Measurements from ENCODE around the gene RBPJL. TPM values are rescaled to one million over a fixed set of nuclear protein-coding genes. Genes with fewer than 3 reads are reported as not detected.
A peak's percentile ranks its signal among the peaks of the same experiment; 100 is the strongest.

The RBPJL gene
- total and polyA plus RNA-seq, 2 of the 13 experiments (the other 11 are each of a cell fraction or from before 2014, with no cell fraction given), result not detected

- TF ChIP-seq ZNF570 (CRISPR knock-in tag; IDR thresholded peaks at IDR 0.05; ENCODE audit: borderline replicate concordance) (no peak), MBNL3 (CRISPR knock-in tag; conservative IDR thresholded peaks at IDR 0.05) (no peak), ZNF816 (CRISPR knock-in tag; IDR thresholded peaks at IDR 0.05; ENCODE audit: borderline replicate concordance) (no peak), ZNF230 (CRISPR knock-in tag; IDR thresholded peaks at IDR 0.05) (0 out of 2 replicates have a peak, but pooled peaks have one; percentile 69), ZNF205 (CRISPR knock-in tag; IDR thresholded peaks at IDR 0.05) (no peak), HDAC2 (CRISPR knock-in tag; IDR thresholded peaks at IDR 0.05) (0 out of 2 replicates have a peak, but pooled peaks have one; percentile 1), MYPOP (CRISPR knock-in tag; IDR thresholded peaks at IDR 0.05) (no peak), ZNF335 (CRISPR knock-in tag; IDR thresholded peaks at IDR 0.05) (no peak), HNF4G (IDR thresholded peaks at IDR 0.05; ENCODE audit: borderline replicate concordance, low read depth, low read length) (peak; percentile 18; the same call in 1 of the 2 replicates), HNF4G (CRISPR knock-in tag; IDR thresholded peaks at IDR 0.05; ENCODE audit: borderline replicate concordance, low read depth) (no peak; the same call in 1 of the 2 replicates), MAZ (IDR thresholded peaks at IDR 0.05; ENCODE audit: borderline replicate concordance, low read depth, low read length) (no peak), MAZ (CRISPR knock-in tag; IDR thresholded peaks at IDR 0.05; ENCODE audit: low read depth) (no peak; the same call in 1 of the 2 replicates), ELF3 (CRISPR knock-in tag; IDR thresholded peaks at IDR 0.05) (no peak), ZNF34 (CRISPR knock-in tag; IDR thresholded peaks at IDR 0.05; ENCODE audit: borderline replicate concordance) (no peak), NR1H2 (CRISPR knock-in tag; IDR thresholded peaks at IDR 0.05; ENCODE audit: borderline replicate concordance, low read depth) (no peak), TOE1 (CRISPR knock-in tag; IDR thresholded peaks at IDR 0.05) (no peak), MXD1 (CRISPR knock-in tag; IDR thresholded peaks at IDR 0.05) (no peak), FOXP4 (CRISPR knock-in tag; IDR thresholded peaks at IDR 0.05) (no peak), KAT2B (IDR thresholded peaks at IDR 0.05; ENCODE audit: borderline replicate concordance, low read depth, low read length) (no peak), ZNF460 (CRISPR knock-in tag; IDR thresholded peaks at IDR 0.05; ENCODE audit: borderline replicate concordance) (no peak), PHF20 (CRISPR knock-in tag; IDR thresholded peaks at IDR 0.05) (no peak), ZNF333 (CRISPR knock-in tag; IDR thresholded peaks at IDR 0.05; ENCODE audit: borderline replicate concordance) (peak; percentile 12; the same call in 1 of the 2 replicates), GPN1 (CRISPR knock-in tag; IDR thresholded peaks at IDR 0.05; ENCODE audit: borderline replicate concordance) (no peak)
- TF ChIP-seq, protein P1, sequence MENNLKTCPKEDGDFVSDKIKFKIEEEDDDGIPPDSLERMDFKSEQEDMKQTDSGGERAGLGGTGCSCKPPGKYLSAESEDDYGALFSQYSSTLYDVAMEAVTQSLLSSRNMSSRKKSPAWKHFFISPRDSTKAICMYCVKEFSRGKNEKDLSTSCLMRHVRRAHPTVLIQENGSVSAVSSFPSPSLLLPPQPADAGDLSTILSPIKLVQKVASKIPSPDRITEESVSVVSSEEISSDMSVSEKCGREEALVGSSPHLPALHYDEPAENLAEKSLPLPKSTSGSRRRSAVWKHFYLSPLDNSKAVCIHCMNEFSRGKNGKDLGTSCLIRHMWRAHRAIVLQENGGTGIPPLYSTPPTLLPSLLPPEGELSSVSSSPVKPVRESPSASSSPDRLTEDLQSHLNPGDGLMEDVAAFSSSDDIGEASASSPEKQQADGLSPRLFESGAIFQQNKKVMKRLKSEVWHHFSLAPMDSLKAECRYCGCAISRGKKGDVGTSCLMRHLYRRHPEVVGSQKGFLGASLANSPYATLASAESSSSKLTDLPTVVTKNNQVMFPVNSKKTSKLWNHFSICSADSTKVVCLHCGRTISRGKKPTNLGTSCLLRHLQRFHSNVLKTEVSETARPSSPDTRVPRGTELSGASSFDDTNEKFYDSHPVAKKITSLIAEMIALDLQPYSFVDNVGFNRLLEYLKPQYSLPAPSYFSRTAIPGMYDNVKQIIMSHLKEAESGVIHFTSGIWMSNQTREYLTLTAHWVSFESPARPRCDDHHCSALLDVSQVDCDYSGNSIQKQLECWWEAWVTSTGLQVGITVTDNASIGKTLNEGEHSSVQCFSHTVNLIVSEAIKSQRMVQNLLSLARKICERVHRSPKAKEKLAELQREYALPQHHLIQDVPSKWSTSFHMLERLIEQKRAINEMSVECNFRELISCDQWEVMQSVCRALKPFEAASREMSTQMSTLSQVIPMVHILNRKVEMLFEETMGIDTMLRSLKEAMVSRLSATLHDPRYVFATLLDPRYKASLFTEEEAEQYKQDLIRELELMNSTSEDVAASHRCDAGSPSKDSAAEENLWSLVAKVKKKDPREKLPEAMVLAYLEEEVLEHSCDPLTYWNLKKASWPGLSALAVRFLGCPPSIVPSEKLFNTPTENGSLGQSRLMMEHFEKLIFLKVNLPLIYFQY (CRISPR knock-in tag; IDR thresholded peaks at IDR 0.05; ENCODE audit: borderline replicate concordance), result no peak
These were observed 40.8 kb downstream of the RBPJL start (continued) for GRCh38 chr20:45347297-45347935.

All from HepG2 (cell line).